Caco-2 (cell line): ENCODE results near the gene PDE1C. TPM values are rescaled to one million over a fixed set of nuclear protein-coding genes. Genes with fewer than 3 reads are reported as not detected.

Experiments used
- Bru-seq: library from RNA; stranded (reverse); fragments of 400-500 nt; gene quantifications from one replicate; lab custom pipeline; 2021; lab: Mats Ljungman, UMichigan
- BruChase-seq, 2 experiments: library from RNA; stranded (reverse); fragments of 400-500 nt; gene quantifications; one replicate each; lab custom pipeline; 2021; lab: Mats Ljungman, UMichigan
- BruUV-seq: library from RNA; stranded (reverse); fragments of 400-500 nt; replicated peaks from 2 replicates; lab custom pipeline; 2021; lab: Mats Ljungman, UMichigan
- CTCF ChIA-PET: fragments of 300-600 bp; sonication (Branson Sonifier 250); formaldehyde crosslinking; loops from one replicate; lab custom pipeline; 2022; ENCODE audit warnings: antibody characterized with exemption; lab: Charles Lee
- POLR2A ChIA-PET: fragments of 300-600 bp; sonication (Branson Sonifier 250); formaldehyde crosslinking; loops from one replicate; lab custom pipeline; 2022; ENCODE audit warnings: antibody characterized with exemption; lab: Charles Lee
- DNase-seq, 2 experiments: peaks; one replicate each; pipeline versions ENCODE4 v3.0.0 to v3.0.0-alpha.2; 2020 to 2022
- H3K27me3 ChIP-seq: replicated peaks from 2 replicates; pipeline ENCODE4 v1.6.0; 2011; ENCODE audit warnings: low read length; ENCODE audit not compliant: control insufficient read depth, insufficient read depth
- H3K36me3 ChIP-seq: 2 replicates; pipeline ENCODE4 v1.5.1; 2011; ENCODE audit warnings: low read length; ENCODE audit not compliant: control insufficient read depth, insufficient read depth
- H3K4me1 ChIP-seq: fragments of 250-450 bp; sonication (Bioruptor Pico); 2 replicates; pipeline ENCODE4 v1.5.1; 2020; ENCODE audit warnings: mild to moderate bottlenecking
- H3K4me3 ChIP-seq: 2 replicates; pipeline ENCODE4 v1.5.1; 2011; ENCODE audit warnings: low read depth, mild to moderate bottlenecking, control low read depth, low read length
- H3K9me3 ChIP-seq: fragments of 250-450 bp; sonication (Bioruptor Pico); 2 replicates; pipeline ENCODE4 v1.5.1; 2020; ENCODE audit warnings: mild to moderate bottlenecking, moderate library complexity
- H3K27ac Mint-ChIP-seq: one replicate; pipeline ENCODE4 v1.8.0; 2022; ENCODE audit warnings: mixed read lengths; ENCODE audit not compliant: unreplicated experiment
- H3K27me3 Mint-ChIP-seq: one replicate; pipeline ENCODE4 v1.8.0; 2022; ENCODE audit warnings: mixed read lengths; ENCODE audit not compliant: insufficient read depth, unreplicated experiment
- H3K36me3 Mint-ChIP-seq: one replicate; pipeline ENCODE4 v1.8.0; 2022; ENCODE audit warnings: mild to moderate bottlenecking, mixed read lengths; ENCODE audit not compliant: insufficient read depth, unreplicated experiment
- H3K4me1 Mint-ChIP-seq: one replicate; pipeline ENCODE4 v1.8.0; 2022; ENCODE audit warnings: low read depth, mixed read lengths; ENCODE audit not compliant: unreplicated experiment
- H3K4me3 Mint-ChIP-seq: one replicate; pipeline ENCODE4 v1.8.0; 2022; ENCODE audit warnings: mild to moderate bottlenecking, moderate library complexity, mixed read lengths; ENCODE audit not compliant: unreplicated experiment
- H3K9me3 Mint-ChIP-seq: one replicate; pipeline ENCODE4 v1.8.0; 2022; ENCODE audit warnings: mixed read lengths; ENCODE audit not compliant: unreplicated experiment
- CTCF ChIP-seq, 2 experiments: fragments of 200-600 bp in 1 of 2; IDR thresholded peaks; 1 replicate in 1 of 2; 2 replicates in 1 of 2; pipeline versions ENCODE4 v1.5.1 to v1.8.0; 2011 to 2022; ENCODE audit warnings: antibody characterized with exemption in 1 of 2, control low read depth in 1 of 2, inconsistent platforms in 1 of 2, low read depth in 1 of 2, low read length in 1 of 2, mild to moderate bottlenecking in 1 of 2, moderate library complexity in 1 of 2; ENCODE audit not compliant: insufficient read depth in 1 of 2, severe bottlenecking in 1 of 2, unreplicated experiment in 1 of 2
- intact Hi-C: fragments of 100-400 bp; cut with micrococcal nuclease; formaldehyde crosslinking; loops from one replicate; pipeline ENCODE4 v1.10.0; 2022; ENCODE audit not compliant: unreplicated experiment
- long read RNA-seq: library from polyadenylated mRNA; stranded (forward); transcript quantifications from one replicate; pipeline ENCODE4 v2.0.0, GENCODE V29; 2022
- total RNA-seq: library from RNA; stranded (reverse); gene quantifications from 2 replicates; pipeline ENCODE4 v1.2.3, GENCODE V29; 2022

The PDE1C gene
- total RNA-seq (not detected in 2 replicates), Bru-seq, nascent RNA (percentile 4 among the genes with signal in this experiment), BruChase-seq, experiment 1, labeled RNA remaining after a 2-hour chase (percentile 5 among the genes with signal in this experiment), BruChase-seq, experiment 2, labeled RNA remaining after a 6-hour chase (percentile 6 among the genes with signal in this experiment)
- long read RNA-seq = 0 reads

DNA sequence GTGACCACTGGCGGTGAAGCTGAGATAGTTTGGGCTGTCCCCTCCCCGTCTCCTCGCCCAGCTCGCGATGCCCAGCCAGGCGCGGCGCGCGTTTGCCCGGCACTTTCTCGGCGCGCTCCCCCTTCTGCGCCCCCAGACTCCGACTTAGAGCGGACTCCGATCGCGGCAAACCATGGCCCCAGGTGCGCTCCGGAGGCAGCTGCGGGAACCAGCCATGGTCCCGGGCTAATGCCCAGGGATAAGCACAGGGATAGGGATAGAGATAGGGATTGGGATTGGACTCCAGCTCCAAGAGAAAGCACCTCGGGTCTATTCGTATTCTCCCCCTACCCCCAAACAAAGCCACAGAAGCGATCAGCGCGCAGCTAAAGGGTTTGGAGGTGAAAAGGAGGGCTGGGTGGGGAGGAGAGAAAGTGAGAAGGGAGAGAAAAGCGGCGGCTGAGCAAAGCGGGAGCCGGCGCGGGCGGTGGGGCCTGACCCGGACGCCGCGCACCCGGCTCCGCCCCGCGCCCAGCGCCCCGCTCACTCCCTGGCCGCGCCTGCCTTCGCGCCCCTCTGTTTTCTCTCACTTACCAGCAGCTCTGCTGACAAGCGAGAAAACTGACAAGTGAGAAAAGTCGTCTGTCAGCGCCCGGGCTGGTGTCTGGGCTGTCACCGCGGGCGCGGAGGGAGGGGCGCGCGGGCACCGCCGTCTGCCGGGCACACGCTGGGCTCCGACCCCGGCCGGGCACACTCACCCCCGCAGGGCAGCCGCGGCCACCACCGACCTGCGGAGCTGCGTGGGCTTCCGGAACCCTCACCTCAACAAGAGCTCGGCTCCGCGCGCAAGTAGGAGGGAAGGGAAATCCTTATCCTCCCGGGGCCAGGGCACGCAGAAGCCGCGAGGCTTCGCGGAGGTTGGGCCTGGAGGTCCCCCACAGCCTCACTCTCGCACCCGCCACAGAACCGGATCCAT lies at the start of gene PDE1C:
Gene PDE1C, minus strand, starts transcription at position 2 of the 955 bp plus-strand sequence.
- no peaks in the 10 kb centered on the region for H3K36me3 ChIP-seq
- ChIA-PET CTCF (interaction anchor here (0.7 to 0.8 kb wide), 2 partner anchors 18 to 697 kb away, joined by 3 to 4 read pairs; no protein-coding TSS in a partner anchor), POLR2A (no interaction called here)
- no peaks in the 10 kb centered on the region for H3K9me3 ChIP-seq
- Mint-ChIP-seq H3K36me3 (no peaks in the 10 kb centered on the region), H3K27ac (no peak within 1 kb of the TSS), H3K9me3 (no peaks in the 10 kb centered on the region), H3K27me3 (peaks cover 11% of the 10 kb centered on the region), H3K4me1 (no peaks in the 10 kb centered on the region), H3K4me3 (no peak within 1 kb of the TSS)
- H3K4me3 ChIP-seq = no peak within 1 kb of the TSS
- H3K27me3 ChIP-seq = no peaks in the 10 kb centered on the region; the same call in 1 of the 2 replicates
- no peak for DNase-seq
- no peak for TF ChIP-seq CTCF (IDR thresholded peaks at IDR 0.05; ENCODE audit: insufficient read depth in 1 of 2, low read depth in 1 of 2, low read length in 1 of 2, severe bottlenecking in 1 of 2, unreplicated experiment in 1 of 2)
- BruUV-seq = no TSS peak
- H3K4me1 ChIP-seq = no peaks in the 10 kb centered on the region
- intact Hi-C loops = no loop called here

GRCh38 chr7:32119790-32120196 lies 49.6 kb upstream of the PDE1C start:
- no peaks in the 10 kb centered on the region for H3K4me1 ChIP-seq
- H3K4me3 ChIP-seq = no peak overlapping the region
- no peak for DNase-seq
- H3K36me3 ChIP-seq = no peaks in the 10 kb centered on the region
- H3K27me3 ChIP-seq = no peaks in the 10 kb centered on the region
- intact Hi-C loops = no loop called here
- no peaks in the 10 kb centered on the region for H3K9me3 ChIP-seq
- H3K4me1 Mint-ChIP-seq = no peaks in the 10 kb centered on the region
- H3K36me3 Mint-ChIP-seq = no peaks in the 10 kb centered on the region
- H3K27me3 Mint-ChIP-seq = peaks cover 8% of the 10 kb centered on the region
- no peak overlapping the region for H3K4me3 Mint-ChIP-seq
- CTCF ChIA-PET = no interaction called here
- no peak overlapping the region for H3K27ac Mint-ChIP-seq
- no TSS peak for BruUV-seq
- H3K9me3 Mint-ChIP-seq = peaks cover 10% of the 10 kb centered on the region
- no peak for TF ChIP-seq CTCF (IDR thresholded peaks at IDR 0.05; ENCODE audit: insufficient read depth in 1 of 2, low read depth in 1 of 2, low read length in 1 of 2, severe bottlenecking in 1 of 2, unreplicated experiment in 1 of 2)
- POLR2A ChIA-PET = no interaction called here

DNA sequence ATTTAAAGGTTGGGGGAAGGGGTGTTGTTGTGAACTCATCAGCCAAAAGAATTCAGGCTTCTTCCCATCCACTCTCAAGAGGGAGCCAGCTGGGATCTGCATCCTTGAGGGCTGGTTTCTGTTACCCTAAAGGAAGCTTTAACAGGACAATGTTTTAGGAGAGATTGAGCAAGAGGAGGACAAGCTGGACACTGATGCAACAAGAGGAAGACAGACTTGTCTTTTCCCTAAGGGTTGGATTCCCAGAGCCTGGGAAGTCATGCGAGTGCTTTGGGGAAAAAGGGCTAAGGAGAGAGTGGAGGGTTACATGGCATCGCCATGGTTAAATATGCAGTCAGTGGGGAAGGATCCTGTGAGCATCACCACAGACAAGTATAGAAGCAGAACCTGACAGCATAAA lies 47.6 kb upstream of the PDE1C start:
- POLR2A ChIA-PET = no interaction called here
- Mint-ChIP-seq H3K4me1 (no peaks in the 10 kb centered on the region), H3K36me3 (no peaks in the 10 kb centered on the region), H3K9me3 (no peaks in the 10 kb centered on the region), H3K27ac (no peak overlapping the region), H3K27me3 (peaks cover 8% of the 10 kb centered on the region), H3K4me3 (no peak overlapping the region)
- intact Hi-C loops = no loop called here
- Histone ChIP-seq H3K27me3 (no peaks in the 10 kb centered on the region), H3K36me3 (no peaks in the 10 kb centered on the region), H3K4me1 (no peaks in the 10 kb centered on the region), H3K4me3 (no peak overlapping the region), H3K9me3 (0 out of 2 replicates have a peak, but pooled peaks cover 8% of the 10 kb centered on the region)
- no TSS peak for BruUV-seq
- TF ChIP-seq CTCF (IDR thresholded peaks at IDR 0.05; ENCODE audit: insufficient read depth in 1 of 2, low read depth in 1 of 2, low read length in 1 of 2, severe bottlenecking in 1 of 2, unreplicated experiment in 1 of 2) = no peak
- DNase-seq = no peak
- CTCF ChIA-PET = no interaction called here
